SIG-M5 treated with dmso at 0.1 percent for 504 hours (cell line): Measurements from ENCODE around the gene C1QTNF5.
A peak's percentile ranks its signal among the peaks of the same experiment; 100 is the strongest.

Experiments used
- DNase-seq: peaks from one replicate; lab custom pipeline; 2025; ENCODE audit not compliant: unreplicated experiment; lab: John Stamatoyannopoulos, UW

C1QTNF5 gene

DNA sequence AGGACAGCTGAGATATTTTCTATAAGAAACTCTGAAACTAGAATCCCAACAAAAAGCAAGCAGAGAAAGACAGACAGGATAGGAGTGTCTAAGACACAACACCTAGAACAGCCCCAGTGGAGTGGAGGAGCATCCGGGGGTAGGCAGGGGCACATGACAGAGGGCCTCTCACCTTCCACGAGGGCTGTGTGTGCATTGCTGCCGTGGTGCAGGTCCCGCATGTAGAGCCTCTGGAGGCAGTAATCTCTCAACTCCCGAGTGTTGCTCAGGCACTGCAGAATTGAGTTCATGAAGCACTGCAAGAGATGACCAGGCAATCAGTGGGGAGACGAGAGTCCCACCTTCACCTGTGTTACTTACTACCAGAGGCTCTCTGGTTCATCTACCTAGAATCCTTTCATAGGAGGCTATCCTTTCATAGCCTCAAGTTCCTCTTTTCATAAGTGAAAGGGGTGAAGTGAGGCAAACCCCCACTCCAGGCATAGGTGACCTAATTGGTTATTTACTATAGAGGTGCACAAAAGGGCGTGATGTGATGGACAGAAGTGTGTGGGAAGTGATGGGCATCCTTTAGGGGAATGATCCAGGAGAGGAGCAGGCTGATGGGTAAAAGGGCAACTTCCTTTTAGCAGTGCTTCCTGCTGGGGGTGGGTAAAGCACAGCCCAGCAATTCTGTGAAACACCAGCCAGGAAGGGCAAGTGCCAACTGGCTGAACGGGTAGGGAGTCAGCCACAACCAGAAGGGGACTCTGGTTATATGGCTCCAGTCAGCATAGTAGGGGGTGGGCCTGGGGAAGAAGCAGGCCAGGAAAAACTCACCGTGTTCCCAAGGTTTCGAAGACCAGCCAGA lies 18.9 kb upstream of the C1QTNF5 start:
- peak; percentile 15 for DNase-seq

DNA sequence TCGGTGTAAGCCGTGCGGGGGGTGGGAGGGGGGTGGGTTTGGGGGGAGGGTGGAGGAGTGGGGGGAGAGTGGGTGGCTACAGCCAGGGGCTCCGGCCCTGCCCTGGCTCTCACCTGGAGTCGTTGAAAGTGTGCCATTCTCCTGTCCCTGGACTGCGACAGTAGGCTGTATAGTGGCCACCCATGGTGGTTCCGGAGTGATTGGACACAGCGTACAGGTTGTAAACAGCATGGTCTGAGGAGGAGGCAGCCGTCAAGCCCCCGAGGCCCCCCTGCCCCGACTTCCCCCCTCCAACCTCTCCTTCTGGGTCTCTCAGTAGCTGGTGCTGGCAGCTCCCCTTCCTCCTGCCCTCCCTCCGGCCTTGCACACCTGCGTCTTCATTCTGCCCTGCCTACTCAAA lies 16.4 kb upstream of the C1QTNF5 start:
- DNase-seq = no peak

DNA sequence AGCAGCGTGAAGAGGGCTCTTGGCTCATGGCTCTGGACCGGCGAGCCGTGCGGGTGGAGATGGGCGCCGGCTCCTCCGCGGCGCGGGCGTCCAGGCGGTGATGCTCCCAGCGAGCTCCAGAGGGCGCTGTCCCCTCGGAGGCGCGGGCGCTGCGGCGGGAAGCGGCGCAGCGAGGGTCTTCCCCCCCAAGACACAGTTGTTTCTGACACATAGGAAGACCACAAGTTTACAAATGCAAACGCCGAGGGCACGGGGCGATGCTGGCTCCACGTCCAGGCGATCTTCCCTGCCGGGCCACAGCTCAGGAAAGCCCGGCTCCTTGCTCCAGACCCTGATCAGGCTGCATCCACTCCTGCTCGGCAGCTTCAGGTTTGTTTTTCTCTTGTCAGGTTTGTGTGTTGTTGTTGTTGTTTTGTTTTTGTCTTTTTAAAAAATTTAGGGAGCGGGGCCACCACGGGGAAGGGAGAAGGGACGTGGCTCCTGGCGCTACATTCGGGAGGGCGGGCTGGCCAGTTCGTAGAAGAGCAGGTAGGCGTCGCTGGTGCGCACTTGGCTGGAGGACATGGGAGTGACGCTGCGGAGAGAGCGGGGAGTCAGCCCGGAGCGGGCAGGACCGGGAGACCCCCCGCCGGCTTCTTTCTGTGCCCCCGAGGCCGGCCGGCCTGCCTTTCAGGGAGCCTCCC lies 15.8 kb upstream of the C1QTNF5 start:
- peak; percentile 72 for DNase-seq

DNA sequence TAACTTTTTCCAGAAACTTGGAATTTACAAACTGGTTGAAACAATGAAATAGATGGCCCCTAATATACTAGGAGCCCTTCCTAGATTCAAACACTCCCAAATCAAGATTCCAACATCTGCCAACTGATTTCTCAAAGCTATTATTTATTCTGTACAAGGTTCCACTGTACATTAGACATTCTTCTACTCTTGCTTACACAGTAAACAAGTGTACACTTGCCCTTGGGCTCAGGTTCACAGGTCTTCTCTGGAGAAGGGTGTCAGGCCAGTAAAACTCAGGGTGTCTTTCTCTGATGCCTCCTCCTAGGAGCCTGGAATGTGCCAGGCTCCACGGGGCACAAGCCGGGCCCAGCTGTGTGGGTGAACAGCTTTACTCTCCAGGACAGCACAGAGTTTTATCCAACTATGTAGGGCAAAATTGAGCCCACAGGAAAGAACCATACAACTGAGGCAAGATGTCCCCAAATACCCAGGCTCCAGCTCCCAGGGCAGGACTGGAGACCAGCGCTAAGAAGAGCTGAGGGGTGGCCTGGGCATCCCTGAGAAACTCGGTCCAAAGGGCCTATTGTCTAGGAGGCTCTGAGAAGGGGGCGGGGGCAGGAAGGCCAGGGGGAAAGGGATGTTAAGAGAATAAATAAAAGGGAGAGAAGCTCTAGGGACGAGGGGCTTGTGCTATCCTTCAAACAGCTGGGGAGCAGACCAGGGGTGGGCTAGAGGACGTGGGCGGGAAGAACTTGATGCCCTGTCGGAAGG lies 14.6 kb upstream of the C1QTNF5 start:
- no peak for DNase-seq

DNA sequence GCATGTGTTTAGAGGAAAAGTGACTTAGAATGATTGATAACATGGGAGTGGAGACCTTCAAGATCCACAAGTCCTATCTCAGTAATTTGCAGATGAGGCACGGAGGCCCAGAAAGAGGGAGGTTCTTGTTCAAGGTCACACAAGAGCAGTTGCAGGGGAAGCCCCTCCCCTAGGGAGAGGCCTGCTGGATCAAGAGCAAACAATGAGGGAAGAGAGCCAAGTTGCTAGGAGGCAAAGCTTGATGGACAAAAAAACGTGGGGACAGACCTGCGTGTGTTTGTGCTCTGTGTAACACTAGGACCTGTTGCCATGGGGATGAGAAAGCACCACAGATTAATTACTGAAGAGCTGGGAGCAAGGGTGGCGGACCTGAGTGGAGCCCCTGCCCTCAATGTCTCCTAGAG lies 12.2 kb upstream of the C1QTNF5 start:
- no peak for DNase-seq

DNA sequence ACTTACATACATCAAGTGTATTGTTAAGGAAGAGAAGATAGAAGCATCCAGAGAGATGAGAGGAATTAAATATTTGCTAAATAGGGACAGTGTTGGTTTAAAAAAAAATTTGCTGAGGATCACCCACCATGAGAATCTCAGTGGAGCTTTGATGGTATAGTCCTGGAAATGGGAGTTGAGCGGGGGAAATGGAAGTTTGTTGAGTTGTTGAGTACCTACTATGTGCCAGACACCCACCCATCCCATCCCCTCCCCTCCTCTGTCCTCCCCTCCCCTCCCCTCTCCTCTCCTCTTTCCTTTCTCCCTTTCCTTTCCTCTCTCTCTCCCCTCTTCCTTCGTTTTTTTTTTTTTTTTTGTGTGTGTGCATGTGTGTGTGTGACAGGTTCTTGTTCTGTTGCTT lies 10.5 kb upstream of the C1QTNF5 start:
- DNase-seq = no peak

DNA sequence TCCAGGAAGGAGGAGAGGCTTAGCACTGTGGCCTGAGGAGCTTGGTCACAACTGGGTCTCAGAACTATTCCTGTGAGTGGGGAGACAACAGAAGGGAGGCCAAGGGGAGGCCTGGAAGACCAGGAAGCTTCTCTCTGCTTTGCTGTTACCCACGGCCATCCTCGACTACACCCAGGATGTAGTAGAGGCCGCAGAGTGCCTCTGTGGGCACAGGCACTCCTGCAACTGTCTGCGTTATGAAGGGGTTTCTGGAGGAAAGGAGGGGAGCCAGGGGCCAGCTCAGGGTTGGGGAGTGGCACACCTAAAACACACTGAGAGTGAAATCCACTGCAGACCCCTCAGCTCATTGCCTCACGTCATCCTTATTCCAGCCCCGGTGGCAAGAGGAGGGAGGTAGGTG lies 9.6 kb upstream of the C1QTNF5 start:
- DNase-seq = no peak

DNA sequence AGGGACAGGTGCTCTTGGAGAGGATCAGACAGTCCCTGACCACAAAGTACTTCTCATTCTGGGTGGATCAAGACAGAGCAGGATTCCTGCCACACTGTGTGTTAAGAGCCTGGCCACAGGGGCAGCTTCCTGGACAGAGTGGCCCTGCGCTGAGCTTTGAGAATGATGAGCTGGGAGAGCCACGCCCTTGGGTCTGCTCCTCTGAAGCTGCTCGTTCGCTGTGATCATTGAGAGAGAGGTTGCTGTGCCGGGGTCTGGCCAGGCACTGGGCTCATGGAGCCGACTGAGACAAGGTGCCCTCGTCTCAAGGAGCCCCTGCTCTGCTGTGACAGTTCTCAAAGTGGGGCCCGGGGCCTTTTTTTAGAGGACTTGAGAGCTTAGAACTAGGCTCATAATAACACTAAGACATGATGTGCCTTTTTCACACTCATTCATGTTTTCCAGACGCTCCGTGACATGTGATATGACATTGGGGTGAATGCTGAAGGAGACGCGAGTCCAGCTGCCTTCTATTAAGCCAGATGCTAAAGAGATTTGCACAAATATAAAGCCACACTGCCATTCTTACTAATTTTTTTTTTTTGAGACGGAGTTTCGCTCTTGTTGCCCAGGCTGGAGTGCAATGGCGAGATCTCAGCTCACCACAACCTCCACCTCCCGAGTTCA lies 7.4 kb upstream of the C1QTNF5 start:
- no peak for DNase-seq

DNA sequence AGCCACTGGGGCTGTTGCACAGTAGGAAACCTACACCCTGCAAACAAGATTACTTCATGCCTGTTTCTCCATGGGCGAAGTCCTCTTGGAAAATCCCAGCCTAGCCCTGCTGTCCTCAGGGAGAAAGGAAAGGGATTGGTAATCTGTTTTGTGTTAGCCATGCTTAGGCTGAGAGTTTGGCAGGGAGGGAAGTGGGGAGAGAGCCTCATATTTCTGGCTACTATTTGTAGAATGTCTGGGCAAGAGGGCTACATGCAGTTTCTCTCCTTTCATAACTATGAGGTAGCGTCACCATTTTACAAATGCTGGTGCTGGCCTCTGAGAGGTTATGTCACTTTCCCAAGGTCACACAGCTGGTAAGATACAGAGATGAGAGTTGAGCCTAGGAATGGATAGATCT lies 6.6 kb upstream of the C1QTNF5 start:
- no peak for DNase-seq

DNA sequence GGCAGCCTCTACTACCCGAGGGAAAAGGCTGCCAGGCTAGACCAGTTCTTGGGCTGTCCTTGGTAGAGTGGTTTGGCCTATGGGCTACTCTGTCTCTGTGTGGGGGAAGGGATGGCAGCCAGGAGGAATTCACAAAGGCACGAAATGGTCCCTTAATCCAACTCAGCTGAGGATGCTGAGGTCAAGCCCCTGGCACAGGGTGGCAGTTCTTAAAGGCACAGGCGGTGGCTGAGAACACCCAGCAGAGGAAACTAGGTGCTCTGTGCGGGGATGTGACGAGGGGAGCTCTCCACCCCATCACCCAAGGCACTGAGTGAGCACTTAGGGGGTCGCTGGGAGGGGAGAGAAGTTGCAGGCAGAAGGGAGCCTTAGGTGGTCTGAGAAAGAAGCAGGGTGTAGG lies 5.9 kb upstream of the C1QTNF5 start, which contains the start of gene MFRP:
TSS of gene MFRP (minus strand) at position 101 of the 400 bp plus-strand sequence. CDS start 192 bp downstream, outside the sequence.
- no peak for DNase-seq

DNA sequence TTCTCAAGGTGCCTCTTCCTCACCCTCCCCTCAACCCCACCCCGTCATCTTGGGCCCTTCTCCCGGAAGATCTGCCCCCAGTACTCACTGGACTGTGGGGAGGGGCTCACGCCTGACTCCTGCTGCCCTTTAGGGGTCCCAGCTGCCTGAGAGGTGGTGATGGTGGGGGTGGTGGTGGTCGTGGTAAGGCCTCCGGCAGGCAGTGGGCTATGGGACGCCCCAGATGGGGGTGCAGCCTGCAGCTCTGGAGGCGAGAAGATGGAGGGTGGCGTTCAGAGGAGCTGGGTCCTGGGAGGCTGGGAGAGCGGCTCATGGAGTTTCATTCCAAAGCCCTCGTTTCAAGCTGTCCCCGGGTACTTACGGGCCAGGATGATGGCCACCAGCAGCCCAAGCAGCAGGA lies 5.0 kb upstream of the C1QTNF5 start:
- no peak for DNase-seq

DNA sequence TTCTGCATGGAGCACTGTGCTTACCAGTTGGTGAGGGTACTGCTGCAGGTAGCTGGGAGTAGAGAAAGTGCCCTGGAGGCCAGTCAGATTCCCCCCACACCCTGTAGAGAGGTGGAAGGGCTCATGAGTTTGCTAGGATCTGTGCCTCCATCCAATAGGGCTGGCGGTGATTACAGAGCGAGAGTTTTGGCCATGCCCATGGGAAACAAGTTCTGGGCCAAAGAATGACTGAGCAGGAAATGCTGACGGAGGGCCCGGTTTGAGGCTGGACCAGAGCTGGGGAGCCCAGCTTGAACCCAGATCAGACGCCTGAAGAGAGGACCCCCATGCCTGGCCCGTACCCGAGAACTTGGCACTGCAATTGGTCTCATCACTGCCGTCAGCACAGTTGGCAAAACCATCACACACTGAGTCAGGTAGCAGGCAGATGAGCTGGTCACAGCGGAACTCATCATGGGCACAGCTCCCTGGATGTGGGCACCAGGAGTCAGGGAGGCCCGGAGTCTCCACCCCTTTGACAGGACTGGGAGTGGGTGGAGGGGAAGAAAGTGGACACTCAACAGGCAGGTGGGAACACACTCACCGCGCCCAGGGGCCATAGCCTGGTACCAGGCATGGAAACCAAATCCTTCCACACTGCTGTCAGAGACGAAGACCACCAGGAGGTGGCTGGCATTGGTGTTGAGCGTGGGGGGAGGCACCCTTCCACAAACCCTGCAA lies 3.8 kb upstream of the C1QTNF5 start:
- no peak for DNase-seq

DNA sequence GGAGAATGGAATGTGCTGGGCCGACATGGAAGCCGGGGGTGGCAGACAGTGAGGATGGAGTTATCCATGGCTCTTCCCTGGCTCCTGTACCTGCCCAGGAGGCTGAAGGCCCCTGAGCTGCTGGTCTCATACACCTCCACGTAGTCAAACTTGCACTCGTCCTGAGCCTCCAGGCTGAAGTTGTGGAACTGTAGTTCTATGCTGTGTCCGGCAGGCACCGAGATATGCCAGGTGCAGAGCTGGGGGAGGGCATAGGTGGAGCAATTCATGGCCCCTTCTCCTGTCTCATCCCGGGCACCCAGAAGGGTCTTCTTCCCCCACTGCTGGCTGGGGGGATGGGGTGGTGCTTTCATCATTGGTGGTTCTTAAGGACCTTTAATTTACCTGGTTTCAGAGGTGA lies 3.0 kb upstream of the C1QTNF5 start:
- no peak for DNase-seq

DNA sequence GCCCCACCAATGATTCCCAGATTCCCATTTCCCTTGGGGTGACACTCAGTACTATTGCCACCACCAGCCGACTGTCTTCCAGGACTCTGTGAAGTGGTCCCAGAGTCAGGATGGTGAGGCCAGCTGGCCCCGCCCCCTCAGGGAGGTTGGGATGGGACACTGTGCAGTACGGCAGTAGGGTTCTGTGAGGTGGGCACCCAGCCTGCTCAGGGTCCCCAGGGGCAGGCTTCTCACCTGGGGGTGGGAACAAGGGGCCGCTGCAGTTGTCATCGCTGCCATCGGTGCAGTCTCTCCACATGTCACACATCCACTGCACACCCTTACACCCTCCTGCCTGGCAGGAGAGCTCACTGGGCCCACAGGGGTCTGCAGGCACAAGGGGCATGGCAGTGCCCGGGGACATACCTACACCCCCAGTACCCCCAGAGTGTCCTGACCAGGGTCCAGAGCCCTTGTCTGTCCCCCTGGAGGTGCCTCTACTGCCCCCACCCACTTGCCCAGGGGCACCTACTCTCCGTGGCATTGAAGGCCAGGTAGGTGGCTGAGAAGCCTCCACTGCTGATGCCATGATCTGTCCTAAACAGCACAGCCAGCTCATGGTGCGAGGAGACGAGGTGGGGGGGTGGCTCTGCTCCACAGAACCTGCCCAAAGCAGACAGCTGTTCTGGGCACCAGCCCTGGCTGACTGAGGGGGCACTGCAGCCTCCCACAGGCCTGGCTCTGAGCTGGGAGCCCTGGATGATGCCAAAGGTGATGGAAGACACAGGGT lies 1.9 kb upstream of the C1QTNF5 start:
- DNase-seq = no peak

DNA sequence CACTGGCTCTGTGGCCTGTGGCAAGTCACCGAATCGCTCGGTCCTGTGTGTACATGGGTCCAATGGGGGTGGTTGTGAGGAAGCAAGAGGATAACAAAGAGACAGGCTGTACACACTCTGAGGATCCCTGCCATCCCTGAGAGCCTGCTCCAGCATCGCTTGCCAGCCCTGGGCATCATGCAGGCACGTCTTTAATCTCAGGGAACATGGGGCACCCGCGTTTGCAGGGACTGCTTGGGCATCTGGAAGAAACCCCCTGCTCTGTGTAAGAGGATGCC lies 1.3 kb upstream of the C1QTNF5 start:
- DNase-seq = no peak

DNA sequence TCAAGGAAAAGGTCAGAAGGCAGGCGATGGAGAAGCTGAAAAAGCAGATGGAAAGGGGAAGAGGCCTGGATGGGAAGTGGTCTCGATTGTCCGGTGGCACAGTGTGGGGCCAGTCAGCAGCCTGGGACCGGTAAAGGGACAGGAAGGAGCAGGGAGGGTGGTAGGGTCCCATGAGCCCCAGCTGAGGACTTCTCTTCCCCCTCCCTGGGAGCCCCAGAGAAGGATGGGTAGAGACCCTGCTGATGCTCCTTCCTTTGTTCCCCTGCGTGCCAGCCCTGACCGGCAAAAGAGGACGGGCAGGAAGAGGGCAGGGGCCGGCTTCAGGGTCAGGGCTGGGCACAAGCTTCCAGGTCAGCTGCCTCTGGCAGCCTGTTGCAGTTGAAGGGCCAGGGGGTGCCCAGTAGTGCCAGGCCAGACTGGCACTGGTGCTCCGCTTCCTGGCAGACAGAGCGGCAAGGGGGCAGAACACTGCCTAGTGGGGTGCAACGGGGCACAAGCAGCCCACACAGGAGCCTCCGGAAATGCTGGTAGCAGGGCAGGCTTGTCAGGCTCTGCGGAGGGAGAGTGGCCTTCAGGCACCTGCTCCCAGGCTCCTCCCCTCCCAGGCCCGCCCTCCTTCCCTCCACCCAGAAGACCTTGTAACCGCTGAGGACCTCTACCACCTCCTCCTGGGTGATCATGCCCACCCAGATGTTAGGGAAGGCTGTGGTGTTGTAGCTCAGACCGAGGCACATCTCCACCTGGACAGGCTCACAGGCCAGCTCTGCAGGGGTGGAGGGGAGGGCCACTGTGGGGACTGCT lies 739 bp upstream of the C1QTNF5 start:
- DNase-seq = no peak

DNA sequence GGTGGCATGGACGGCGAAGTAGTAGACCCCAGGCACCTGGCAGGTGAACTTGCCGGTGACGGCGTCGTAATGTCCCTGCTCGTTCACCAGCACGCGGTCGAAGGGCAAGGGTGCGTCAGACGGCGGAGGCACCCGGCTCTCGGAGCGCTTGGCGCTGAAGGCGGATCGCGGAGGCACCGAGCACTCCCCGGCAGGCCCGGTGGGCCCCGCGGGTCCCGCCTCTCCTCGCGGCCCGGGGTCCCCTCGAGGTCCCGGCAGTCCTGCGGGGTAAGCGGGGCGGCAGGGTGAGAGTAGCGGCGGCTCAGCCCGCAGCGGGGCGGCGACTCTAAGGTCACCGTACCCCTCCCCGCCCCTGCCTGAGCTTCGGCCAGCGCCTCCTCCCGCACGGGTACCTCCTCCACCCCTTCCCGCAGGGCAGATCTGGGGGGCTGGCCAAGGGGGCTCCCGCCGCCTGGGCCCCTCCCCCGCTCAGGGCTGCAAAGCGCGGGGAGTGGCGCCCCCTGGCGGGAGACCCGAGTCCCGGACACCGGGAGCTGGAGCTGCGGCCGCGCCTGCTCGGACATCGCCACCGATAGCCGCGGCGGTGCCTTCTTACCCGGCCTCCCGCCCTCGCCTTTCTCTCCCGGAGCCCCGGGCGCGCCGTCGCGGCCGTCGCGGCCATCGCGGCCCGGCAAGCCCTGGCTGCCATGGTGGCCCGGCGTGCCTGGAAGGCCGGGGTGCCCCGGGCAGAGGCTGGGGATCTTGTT lies 921 bp downstream of the C1QTNF5 start:
- no peak for DNase-seq

DNA sequence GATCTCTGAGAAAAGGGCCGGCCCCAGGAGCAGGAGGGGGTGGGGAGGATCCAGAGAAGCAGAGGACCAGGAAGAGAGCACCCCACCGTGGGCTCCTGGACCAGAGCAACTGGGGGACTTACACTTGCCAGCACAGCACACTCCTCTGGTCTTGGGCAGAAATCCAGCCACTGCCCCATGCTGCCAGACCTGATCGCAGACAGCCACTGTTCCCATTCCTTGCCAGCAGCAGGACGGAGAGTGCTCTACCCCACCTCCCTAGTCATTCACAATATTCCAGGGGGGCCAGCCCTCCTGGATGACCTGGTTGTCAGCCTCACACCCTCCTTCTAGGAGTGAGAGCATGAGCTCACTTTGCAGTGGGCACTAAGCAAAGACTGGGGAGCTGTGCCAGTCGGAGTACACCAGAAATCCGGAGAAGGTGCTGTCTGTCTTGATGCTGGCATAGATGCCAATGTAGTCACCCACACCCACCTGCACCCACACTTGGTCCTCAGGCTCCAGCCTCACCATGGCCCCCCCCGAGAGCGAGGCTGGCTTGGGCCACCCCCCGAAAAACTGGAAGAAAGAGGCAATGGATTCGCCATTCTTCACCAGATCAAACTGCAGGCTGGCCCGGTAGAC lies 1.6 kb downstream of the C1QTNF5 start:
- no peak for DNase-seq
